Measurements from ENCODE around the gene FAM47E.

DNA sequence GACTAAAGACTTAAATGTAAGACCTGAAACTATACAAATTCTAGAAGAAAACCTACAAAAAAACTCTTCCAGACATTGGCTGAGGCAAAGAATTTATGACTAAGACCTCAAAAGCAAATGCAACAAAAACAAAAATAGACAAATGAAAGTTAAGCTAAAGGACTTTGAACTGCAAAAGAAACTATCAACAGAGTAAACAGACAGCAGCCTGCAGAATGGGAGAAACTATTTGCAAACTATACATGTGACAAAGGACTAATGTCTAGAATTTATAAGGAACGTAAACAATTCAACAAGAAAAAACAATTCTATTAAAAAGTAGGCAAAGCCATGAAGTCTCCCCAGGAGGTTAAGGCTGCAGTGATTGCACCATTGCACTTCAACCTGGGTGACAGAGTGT, 9.1 kb downstream of the FAM47E start:
- TF ChIP-seq, protein P1, sequence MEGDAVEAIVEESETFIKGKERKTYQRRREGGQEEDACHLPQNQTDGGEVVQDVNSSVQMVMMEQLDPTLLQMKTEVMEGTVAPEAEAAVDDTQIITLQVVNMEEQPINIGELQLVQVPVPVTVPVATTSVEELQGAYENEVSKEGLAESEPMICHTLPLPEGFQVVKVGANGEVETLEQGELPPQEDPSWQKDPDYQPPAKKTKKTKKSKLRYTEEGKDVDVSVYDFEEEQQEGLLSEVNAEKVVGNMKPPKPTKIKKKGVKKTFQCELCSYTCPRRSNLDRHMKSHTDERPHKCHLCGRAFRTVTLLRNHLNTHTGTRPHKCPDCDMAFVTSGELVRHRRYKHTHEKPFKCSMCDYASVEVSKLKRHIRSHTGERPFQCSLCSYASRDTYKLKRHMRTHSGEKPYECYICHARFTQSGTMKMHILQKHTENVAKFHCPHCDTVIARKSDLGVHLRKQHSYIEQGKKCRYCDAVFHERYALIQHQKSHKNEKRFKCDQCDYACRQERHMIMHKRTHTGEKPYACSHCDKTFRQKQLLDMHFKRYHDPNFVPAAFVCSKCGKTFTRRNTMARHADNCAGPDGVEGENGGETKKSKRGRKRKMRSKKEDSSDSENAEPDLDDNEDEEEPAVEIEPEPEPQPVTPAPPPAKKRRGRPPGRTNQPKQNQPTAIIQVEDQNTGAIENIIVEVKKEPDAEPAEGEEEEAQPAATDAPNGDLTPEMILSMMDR (IDR thresholded peaks at IDR 0.05; ENCODE audit: low read depth, low read length), result no peak
- no peak for TF ChIP-seq EZH2phosphoT487 (IDR thresholded peaks at IDR 0.05; ENCODE audit: low read depth)

All from OCI-LY3 (cell line).